ENCODE results near the gene BST2. TPM values are rescaled to one million over a fixed set of nuclear protein-coding genes. Genes with fewer than 3 reads are reported as not detected.

Gene BST2
- polyA plus RNA-seq, 1 of the 3 experiments (the other 2 are of a cell fraction), result 5.7 TPM

- H3K4me2 ChIP-seq, result no peak overlapping the region
Measured at GRCh38 chr19:17357724-17358123, 47.7 kb downstream of the BST2 start.

More at GRCh38 chr19:17357724-17358123, 47.7 kb downstream of the BST2 start:
- Histone ChIP-seq H3K9me3 (no peaks in the 10 kb centered on the region), H3K4me3 (ENCODE audit: low read depth in 2 of 2, low read length in 1 of 2) (no peak overlapping the region), H2AFZ (ENCODE audit: low read depth) (no peak overlapping the region), H3K27me3 (ENCODE audit: insufficient read depth) (no peaks in the 10 kb centered on the region), H3K9ac (no peak overlapping the region), H3F3A (replicated peaks; ENCODE audit: insufficient read depth) (no peaks in the 10 kb centered on the region), H3K27ac (ENCODE audit: low read depth in 2 of 2, low read length in 1 of 2) (no peak overlapping the region), H4K20me1 (ENCODE audit: insufficient read depth) (no peaks in the 10 kb centered on the region), H3K9me2 (no peaks in the 10 kb centered on the region), H3K4me1 (ENCODE audit: control insufficient read depth in 1 of 2, insufficient read depth in 2 of 2, low read depth in 1 of 2, low read length in 1 of 2) (no peaks in the 10 kb centered on the region), H3K36me3 (replicated peaks in 1 of 2; ENCODE audit: control insufficient read depth in 1 of 2, insufficient read depth in 2 of 2, low read length in 1 of 2) (no peaks in the 10 kb centered on the region), H3K79me2 (ENCODE audit: insufficient read depth) (no peaks in the 10 kb centered on the region)
- CTCF ChIA-PET, result interaction anchor here (1.0 to 3.7 kb wide), 6 partner anchors 9 to 32 kb away, joined by 4 to 20 read pairs (median 5); no protein-coding TSS in a partner anchor
- 66% methylated on average over 7 of the region's 11 CpGs for WGBS (ENCODE audit: low lambda C conversion rate)
- POLR2A ChIA-PET, result no interaction called here
- no peak for DNase-seq
- TF ChIP-seq MAX (IDR thresholded peaks at IDR 0.05; ENCODE audit: low read depth) (no peak), EP300 (IDR thresholded peaks at IDR 0.05; ENCODE audit: borderline replicate concordance in 1 of 2, low read depth in 1 of 2, low read length in 1 of 2) (no peak), NFIC (IDR thresholded peaks at IDR 0.05; ENCODE audit: borderline replicate concordance) (no peak), SIN3A (IDR thresholded peaks at IDR 0.05; ENCODE audit: borderline replicate concordance, low read depth, low read length) (no peak), EZH2phosphoT487 (IDR thresholded peaks at IDR 0.05; ENCODE audit: borderline replicate concordance, low read depth) (no peak), GABPA (IDR thresholded peaks at IDR 0.05; ENCODE audit: low read depth) (no peak), SMC3 (IDR thresholded peaks at IDR 0.05; ENCODE audit: low read depth, low read length) (no peak), FOSL2 (IDR thresholded peaks at IDR 0.05; ENCODE audit: borderline replicate concordance, low read depth) (no peak), RCOR1 (IDR thresholded peaks at IDR 0.05; ENCODE audit: low read length) (no peak), IRF3 (IDR thresholded peaks at IDR 0.05; ENCODE audit: low read depth, low read length) (no peak), RFX5 (IDR thresholded peaks at IDR 0.05; ENCODE audit: low read length) (no peak), JUND (IDR thresholded peaks at IDR 0.05) (no peak), MEF2A (IDR thresholded peaks at IDR 0.05; ENCODE audit: borderline replicate concordance, low read depth) (no peak), PBX3 (IDR thresholded peaks at IDR 0.05) (no peak), YY1 (IDR thresholded peaks at IDR 0.05; ENCODE audit: low read depth) (no peak), POLR2AphosphoS5 (IDR thresholded peaks at IDR 0.05; ENCODE audit: low read depth, low read length) (no peak), ELF1 (IDR thresholded peaks at IDR 0.05) (no peak), FOXM1 (IDR thresholded peaks at IDR 0.05; ENCODE audit: low read depth) (no peak), USF2 (IDR thresholded peaks at IDR 0.05; ENCODE audit: borderline replicate concordance, low read depth, low read length) (no peak)
